ENCODE measurements around the gene ALG14.

- no peak for TF ChIP-seq CTCF (IDR thresholded peaks at IDR 0.05; ENCODE audit: low read depth, low read length)
- TF ChIP-seq EZH2phosphoT487 (IDR thresholded peaks at IDR 0.05; ENCODE audit: low read depth), result no peak
These were observed 58.7 kb downstream of the ALG14 start for GRCh38 chr1:95013950-95014574.
